HG03064 (cell line): ENCODE measurements around the gene NEO1.

Experiments used
- ATAC-seq: cut with Tn5 transposase; IDR thresholded peaks from one replicate; pipeline ENCODE4 v1.9.1; 2021; ENCODE audit warnings: low read depth; ENCODE audit not compliant: unreplicated experiment

The NEO1 gene

DNA sequence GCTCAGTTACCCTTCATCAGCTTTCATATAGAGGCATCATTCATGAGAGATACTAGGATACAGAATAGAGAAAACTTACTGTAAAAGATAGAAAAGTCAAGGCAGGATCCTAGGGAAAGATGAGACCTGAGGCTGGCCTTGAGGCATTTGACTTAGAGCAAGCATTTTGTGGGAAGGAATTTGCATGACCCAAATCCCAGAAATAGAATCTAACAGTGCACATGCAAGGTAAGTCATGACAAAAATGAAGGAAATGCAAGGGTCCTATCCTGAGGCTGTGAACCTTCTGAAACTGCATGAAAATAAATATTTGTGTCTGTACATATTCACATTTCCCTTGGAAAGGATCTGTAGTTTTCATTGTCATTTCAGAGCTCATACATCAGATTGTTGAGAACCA, 194.2 kb downstream of the NEO1 start:
- no peak for ATAC-seq

DNA sequence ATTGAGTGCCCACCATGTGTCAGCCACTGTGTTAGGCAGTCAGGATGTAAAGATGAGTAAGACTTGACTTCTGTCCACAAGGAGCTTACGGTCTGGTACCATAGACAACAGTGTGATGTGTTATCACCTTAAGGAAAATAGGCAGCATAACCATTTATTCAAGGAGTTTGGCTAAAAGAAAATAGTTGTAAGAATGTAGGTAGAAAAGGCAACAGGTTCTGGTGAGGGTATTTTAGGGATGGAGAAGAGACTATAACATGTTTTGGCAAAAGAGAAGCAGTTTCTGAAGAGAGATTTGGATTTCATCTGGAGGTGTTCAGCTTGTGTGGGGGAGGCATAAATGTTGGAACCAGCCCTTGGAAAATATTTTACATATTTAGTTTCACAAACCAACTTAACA, 194.6 kb downstream of the NEO1 start:
- no peak for ATAC-seq

DNA sequence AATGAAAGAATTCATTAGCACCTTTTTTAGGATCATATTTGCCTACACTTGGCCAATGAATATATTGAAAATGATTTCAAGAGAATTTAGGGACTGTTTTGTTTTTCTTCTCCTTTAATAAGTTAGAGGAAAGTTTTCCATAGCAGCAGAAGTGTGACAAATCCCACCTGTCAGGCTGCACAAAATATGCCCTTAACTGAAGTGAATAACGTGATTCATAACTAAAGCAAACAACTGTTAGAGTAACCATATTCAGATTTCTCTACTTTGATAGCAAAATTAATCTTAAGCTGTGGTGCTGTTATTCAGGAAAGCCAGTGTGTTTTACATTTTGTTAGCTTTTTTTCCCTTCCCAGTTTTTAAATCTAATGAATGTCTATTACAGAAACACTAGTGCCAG, 195.1 kb downstream of the NEO1 start:
- no peak for ATAC-seq

DNA sequence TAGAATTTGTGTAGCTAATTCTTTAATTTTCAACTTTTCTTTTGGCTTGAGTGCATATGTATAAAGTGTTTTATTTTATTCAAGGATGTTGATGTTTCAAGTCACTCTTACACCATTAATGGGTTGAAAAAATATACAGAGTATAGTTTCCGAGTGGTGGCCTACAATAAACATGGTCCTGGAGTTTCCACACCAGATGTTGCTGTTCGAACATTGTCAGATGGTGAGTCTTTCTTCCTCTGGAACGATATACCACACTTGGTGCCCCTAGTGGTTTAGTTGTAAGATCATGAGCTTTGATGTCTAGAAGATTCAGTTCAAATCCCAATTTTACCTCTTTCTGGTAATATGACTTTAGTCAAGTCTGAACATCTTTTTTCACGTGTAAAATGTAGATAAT, 197.2 kb downstream of the NEO1 start:
- ATAC-seq = no peak

DNA sequence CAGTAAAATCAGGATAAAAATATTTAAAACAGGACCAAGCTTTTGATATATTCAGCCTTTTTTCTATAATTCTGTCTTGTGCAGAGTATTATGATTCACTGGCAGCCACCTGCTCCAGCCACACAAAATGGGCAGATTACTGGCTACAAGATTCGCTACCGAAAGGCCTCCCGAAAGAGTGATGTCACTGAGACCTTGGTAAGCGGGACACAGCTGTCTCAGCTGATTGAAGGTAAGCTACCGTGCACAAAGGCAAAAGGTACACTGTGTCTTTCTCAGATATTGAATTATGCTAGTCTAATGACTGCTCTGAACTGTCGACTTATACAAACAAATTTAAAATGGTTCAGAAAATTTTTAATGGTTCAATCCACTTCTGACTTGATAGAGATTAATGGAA, 202.3 kb downstream of the NEO1 start:
- ATAC-seq = no peak

DNA sequence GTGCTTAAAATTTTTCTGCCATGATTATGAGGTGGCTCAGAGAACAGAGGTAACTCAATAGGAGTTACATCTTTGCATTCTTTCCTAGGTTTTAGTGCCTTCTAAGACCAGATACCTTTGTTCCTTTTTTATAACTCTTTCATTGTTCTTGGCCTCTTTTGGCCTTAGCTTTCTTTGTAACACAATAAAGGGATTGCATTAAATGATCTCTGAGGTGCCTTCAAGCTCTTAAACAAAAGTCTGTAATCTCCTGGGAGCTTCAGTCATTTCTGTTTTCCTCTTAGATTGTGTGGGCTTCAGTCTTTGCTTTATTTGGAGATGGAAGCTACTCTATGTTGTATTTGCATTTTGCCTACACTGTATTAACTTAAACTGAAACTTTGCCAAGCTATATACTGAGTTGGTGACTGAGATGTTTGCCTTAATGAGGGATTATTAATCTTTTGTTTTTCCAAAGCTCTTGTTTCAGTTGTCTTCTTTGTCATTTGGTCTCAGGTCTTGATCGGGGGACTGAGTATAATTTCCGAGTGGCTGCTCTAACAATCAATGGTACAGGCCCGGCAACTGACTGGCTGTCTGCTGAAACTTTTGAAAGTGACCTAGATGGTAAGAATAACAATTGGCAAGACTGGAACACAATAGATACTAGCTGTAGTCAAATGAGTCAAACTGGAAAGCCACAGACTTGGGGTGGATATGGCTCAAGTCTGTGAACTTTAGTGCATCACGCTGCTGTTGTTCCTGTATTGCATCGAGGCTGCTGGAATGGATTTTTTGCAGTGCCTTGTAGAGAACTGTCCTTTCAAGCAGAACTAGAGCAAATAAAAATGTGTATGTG, 206.2 kb downstream of the NEO1 start:
- ATAC-seq = no peak

DNA sequence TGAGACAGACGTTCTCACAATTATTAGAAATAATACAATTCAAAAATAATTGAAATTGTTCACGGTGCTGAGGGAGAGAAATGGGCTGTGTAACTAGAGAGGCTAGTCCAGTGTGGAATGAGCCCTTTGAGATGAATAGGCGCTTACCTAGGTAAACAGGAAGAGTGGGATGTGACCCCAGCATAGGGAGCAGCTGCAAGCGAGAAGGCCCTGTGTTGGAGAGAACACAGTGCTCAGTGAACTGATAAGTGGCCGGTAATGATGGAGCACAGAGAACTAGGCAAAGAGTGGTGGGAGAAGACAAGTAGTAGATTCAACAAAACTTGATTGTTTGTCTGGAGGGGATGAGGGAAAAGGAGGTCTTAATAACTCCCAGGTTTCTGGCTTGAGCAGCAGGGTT, 212.6 kb downstream of the NEO1 start:
- ATAC-seq = no peak

DNA sequence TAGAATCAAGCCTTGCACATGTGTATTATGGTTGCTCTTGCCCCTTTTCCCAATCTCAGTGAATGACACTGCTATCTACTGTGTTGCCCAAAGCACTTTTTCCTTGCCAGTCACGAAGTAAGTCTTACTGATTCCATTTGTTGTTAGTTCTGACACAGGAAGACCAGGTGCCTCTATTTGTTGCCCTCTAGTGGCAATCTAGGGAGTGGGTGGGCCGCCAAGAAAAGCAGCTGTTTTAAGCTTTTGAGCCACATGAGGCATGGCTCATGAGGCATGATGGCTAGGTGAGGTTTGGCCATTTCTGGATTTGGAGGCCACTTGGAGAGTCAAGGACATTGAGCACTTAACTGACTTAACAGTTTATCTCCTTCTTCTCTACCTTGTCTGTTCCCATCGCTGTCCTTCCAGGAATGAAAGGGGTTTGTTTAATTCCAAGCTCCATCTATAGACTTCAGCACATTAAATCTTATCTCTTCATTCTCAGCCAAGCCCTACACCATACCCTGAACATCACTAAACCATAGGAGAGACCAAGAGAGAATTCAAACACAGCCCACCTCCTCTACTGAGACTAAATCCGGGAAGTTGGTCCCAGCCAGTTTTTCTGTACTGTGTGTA, 213.4 kb downstream of the NEO1 start:
- ATAC-seq = no peak

DNA sequence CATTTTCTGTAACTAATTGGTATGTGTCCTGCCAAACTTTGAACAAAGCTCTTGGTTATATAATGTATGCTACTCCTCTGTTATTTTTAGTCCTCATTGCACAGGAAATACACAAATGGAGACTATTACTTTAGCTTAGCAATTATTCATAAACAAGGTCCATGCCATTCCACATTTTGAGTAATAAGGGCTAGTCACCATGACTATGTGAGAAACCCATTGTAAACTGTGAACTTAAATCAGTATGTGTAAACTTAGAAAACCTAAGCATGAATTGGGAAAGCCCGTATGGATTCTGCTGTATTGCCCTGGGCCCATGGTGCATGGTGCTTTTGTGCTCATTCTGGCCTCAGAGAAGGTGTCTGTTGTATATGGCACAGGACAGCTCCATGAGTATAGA, 216.2 kb downstream of the NEO1 start:
- ATAC-seq = no peak

DNA sequence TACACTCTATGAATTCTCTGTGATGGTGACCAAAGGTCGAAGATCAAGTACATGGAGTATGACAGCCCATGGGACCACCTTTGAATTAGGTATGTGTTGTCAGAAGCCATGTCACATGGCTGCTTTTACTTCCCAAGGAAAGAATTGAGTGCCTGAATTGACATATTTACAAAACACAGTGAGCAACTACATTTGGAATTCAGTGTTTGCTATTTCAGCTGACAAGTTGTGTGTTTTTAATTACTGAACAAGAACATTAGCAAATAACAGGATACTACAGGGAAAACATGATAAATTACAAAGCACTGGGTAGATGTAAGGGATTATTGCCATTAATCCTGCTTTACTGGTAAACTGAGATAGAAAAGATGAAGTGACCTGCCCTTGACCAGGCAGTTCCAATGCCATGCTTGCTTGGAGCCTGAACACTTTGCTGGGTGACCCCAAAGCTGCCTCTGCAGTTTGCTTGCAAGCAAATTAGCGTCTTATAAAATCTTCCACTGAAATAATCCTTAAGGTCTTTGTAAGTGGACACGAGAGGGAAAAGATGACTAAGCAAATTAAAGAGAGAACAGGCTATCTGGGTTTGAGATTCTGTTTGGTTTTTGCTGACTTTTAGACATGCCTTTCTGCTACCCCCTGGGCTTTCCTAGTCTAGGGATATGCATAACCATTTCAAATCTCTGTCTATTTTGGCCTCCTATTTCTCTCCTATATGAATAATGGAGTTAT, 218.3 kb downstream of the NEO1 start:
- ATAC-seq = no peak

DNA sequence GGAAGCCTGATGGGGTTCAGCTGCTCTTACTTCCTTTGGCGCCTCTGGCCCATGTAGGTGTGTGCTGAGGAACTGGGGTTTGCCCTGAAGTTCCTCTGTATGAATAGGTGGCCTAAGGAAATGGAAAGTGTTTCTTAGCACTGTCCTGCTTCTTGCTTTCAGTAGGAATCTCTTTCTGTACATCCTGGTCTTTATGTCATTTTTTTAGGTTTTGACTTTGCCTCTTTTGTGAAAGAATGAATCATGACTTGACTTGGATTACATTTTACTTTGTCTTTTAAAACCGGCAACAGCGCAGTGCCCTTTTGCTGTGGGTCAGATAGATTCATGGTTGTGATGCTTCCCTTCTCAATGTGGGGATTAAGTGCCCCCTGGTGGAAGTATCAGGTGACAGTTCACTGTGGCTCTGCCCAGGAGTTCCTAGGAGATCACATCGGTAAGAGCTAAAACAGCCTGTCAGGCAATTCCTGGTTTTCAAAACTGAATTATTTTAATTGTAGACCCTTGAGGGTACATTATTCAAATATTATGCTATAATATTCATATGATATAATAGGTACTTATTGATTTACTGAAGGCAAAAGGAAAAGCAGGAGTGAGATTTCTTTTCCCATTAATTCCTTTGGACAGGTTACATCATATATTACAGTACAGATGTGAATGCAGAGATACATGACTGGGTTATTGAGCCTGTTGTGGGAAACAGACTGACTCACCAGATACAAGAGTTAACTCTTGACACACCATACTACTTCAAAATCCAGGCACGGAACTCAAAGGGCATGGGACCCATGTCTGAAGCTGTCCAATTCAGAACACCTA, 221.1 kb downstream of the NEO1 start:
- ATAC-seq = no peak

DNA sequence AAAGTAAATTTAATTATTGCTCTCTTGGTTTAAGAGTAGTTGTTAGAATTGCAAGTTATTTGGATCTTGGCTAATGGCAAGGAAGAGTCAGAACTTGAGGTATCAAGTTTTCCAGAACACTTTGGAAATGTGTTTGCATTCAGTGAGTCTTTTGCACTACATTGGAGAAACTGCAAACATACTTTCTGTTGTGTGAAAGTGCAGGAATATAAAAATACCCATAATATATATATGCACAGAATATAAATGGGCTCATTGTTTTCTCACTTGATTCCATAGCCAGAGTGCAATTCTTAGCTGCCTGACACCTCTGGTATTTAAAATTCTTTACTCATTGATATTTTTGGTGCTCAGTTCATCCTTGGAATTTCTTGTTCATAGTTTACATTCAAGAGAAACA, 223.6 kb downstream of the NEO1 start:
- ATAC-seq = no peak

DNA sequence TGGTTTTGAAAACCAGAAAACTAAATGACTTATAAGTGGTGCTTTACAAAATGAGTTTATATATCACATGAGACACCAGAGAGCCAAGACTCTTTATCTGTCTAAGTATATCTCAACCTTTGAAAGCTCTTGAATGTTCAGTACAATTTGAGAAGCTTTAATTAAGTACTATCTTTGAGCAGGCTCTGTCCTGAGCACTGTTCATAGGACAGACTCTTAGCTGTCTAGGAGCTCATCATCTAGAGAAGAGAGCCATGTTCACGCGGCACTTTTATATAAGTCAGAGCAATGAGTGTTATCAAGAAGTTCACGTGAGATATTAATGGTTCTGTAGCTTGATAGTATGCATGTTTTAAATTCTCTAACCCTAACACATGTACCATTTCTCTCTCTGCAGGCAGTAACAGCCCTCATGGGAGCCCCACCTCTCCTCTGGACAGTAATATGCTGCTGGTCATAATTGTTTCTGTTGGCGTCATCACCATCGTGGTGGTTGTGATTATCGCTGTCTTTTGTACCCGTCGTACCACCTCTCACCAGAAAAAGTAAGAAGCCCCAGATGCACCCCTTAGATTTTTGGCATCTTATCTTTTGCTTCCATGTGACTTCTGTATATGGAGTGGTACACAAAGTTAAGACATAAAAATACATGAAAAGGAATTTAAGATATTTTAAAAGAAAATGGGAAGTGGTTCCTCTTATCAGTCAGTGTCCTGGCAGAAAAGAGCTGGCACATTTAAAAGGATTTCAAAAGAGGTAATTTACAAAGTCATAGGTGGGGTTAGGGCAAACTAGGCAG, 230.5 kb downstream of the NEO1 start:
- no peak for ATAC-seq

DNA sequence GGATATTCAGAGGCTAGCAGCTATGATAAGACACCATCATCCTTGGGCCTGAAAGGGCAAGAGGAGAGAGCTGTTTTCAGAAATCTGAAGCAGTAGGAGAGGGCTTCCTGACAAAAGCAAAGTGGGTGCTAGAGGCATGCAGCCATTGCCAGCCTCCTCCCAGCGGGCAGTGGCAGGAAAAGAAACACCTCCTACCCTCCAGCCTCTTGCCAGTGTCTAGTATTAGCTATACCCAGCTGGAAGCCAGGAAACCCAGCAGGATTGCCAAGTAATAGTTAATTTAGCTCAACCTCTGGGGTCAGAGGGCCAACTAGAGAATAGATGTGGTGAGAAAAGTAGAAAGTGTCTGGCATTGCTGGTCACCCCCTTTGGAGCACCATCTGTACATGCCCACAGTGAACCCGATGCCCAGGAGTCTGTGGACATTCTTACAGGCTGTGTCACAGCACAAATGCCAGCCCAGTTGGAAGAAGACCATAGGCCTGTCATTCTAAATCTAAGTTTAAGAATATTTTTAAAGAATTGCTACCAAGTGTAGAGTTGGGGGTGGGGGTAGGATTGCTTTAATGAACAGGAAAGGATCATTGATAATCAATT, 231.2 kb downstream of the NEO1 start:
- ATAC-seq = no peak

DNA sequence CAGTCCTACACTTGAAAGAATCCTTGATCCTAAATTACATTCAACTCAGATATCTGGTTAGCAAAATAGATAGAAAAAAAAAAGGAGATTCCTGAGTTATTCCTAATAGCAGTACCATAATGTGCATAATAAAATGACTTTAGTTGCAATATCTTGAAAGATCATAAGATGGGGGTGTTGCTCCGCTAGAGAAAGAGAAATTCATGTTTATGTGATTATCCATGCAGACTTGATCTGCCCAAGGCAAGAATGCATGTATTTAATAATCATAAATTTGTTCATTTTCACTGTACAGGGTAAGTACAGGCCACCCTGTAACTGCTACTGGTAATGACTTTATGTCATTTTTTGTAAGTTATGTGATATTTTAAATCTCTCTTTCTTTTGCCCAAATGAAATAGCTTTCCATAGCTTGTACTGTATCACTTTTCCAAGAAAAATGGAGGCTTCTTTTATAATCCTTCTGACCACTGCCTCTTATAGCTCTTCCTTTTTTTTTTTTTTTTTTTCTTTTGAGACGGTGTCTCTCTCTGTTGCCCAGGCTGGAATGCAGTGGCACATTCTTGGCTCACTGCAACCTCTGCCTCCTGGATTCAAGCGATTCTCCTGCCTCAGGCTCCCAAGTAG, 231.9 kb downstream of the NEO1 start:
- no peak for ATAC-seq

DNA sequence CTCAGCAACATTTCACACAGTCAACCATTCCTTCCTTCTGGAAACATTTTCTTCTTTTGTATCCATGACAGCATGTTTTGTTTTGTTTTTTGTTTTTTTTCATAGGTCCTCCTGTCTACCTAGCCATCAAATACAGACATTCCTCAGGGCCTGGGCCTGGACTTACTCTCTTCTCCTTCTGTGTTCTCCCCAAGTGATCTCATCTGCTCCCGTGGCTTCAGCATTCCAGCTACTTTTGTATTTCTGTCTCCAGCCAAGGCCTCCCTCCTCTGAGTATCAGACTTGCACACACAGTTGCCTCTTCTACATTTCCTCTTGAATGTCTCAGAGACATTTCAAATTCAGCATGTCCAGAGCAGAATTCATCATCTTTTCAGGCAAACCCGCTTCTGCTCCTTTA, 234.0 kb downstream of the NEO1 start:
- ATAC-seq = no peak

DNA sequence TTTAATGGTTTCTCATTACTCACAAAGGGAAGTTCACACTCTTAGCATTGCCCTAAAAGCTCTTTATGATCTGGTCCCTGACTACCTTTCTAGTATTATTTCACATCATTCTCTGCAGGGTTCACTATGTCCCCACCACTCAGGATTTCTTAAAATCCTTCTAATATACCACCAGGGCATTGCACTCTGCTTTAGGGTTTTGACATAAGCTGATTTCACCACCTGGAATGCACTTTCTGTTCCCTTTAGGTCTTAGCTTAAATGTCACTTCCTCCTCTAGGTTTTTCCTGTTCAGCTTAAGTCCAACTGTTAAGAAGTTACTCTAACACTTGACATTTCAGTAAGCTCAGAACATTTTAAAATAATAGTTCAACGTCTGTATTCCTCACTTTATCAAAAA, 234.8 kb downstream of the NEO1 start:
- no peak for ATAC-seq

DNA sequence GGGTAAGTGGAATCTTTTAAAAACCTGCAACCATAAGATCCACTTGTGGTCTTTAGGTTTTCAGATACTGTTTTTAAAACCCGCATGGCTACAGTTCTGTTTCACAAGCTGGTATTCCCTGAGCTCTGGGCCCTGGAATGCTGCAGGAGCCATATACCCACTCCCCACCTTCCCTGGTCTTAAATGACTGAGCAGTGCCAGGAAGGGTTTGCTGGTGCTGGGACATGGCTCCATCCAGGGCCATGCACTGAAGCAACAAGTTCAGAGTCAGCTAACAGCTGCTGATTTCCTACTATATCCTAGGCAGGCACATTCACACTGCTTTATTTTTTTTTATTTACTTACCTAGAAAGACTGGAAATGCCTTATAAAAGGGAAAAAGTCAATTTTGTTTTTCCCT, 239.2 kb downstream of the NEO1 start:
- ATAC-seq = no peak

DNA sequence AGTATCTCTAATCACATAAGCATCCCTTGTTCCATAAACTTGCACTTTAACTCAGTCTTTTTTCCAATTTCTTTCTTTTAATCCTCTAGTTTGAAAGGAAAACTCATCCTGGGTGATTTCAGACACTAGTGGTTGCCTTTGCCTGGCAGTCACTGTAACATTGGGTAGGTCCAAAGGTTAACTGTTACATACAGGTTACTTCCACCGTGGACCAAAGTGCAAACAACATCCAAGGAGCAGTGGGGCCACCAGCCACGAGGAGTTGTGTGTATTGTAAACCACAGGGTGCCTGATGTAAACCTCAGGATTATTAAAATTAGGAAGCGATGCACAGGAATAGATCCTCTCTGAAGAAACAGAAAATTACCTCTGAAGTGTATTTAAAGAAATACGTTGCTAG, 241.5 kb downstream of the NEO1 start:
- ATAC-seq = no peak
